ENCODE measurements around the gene RNF208.

The RNF208 gene

DNA sequence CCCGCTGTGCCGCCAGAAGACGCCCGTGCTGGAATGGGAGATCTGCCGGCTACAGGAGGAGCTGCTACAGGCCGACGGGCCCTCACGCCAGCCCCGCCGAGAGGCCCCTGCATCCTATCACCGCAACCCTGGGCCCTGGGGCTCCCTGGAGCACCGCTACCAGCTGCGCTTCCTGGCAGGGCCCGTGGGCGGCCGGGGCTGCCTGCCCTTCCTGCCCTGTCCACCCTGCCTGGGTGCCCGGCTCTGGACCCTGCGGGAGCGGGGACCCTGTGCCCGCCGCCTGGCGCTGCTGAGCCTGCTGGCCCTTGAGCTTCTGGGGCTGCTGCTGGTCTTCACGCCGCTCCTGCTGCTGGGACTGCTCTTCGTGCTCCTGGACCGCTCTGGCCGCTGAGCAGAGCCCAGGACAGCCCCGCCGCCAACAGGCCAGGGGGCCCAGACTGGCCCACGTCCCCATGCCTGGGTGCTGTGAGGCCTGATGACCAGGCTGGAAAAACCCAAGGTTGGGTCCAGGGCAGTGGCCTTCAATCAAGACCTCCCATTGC is 3.8 kb downstream of the RNF208 start:
- no peak overlapping the region for H3K4me3 ChIP-seq (ENCODE audit: low read depth, low read length)
- DNase-seq (ENCODE audit: low read depth): no peak
- TF ChIP-seq, protein P1, sequence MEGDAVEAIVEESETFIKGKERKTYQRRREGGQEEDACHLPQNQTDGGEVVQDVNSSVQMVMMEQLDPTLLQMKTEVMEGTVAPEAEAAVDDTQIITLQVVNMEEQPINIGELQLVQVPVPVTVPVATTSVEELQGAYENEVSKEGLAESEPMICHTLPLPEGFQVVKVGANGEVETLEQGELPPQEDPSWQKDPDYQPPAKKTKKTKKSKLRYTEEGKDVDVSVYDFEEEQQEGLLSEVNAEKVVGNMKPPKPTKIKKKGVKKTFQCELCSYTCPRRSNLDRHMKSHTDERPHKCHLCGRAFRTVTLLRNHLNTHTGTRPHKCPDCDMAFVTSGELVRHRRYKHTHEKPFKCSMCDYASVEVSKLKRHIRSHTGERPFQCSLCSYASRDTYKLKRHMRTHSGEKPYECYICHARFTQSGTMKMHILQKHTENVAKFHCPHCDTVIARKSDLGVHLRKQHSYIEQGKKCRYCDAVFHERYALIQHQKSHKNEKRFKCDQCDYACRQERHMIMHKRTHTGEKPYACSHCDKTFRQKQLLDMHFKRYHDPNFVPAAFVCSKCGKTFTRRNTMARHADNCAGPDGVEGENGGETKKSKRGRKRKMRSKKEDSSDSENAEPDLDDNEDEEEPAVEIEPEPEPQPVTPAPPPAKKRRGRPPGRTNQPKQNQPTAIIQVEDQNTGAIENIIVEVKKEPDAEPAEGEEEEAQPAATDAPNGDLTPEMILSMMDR (IDR thresholded peaks at IDR 0.05; ENCODE audit: insufficient read depth, low read depth, low read length, missing control alignments): no peak

DNA sequence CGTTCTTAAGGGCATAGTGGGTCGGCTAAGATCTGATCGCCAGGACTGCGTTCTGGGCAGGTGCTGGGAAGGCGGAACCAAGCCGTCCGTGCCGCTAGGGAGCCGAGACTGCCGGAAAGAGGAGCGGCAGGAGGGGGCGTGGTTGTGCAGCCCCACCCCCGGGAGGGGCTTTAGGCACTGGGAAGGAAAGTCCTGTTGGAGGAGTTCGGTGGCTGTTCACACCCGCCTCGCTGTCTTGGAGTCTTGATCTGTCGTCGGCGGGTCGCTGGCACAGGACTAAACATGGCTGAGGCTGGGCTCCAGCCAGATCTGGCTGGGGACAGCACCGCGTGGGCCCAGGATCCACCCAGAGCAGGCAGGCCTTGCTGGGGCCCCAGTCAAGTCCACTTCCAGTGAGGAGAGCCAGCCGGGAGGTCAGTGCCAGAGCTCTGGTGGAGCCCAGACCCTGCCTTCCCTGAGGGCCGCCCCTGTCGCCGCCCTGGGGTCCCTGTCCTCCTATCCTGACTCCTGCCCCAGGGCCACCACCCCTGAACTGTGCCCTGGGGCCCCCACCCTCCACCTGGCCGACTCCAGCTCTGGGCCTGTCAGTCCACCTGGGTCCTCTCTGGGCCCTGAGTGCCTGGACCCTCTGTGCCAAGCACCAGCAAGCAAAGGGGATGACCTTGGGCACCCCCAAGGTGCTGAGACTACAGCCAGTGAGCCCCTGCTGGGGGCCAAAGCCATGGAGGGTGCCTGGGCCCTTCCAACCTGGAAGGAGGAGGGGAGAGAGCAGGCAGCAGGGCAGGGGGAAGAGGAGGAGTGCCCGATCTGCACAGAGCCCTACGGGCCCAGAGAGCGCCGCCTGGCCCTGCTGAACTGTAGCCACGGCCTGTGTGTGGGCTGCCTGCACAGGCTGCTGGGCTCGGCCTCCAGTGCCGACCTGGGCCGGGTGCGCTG is 4.5 kb downstream of the RNF208 start:
- TF ChIP-seq, protein P1 (IDR thresholded peaks at IDR 0.05; ENCODE audit: insufficient read depth, low read depth, low read length, missing control alignments): no peak
- no peak overlapping the region for H3K4me3 ChIP-seq (ENCODE audit: low read depth, low read length)
- DNase-seq (ENCODE audit: low read depth): no peak

DNA sequence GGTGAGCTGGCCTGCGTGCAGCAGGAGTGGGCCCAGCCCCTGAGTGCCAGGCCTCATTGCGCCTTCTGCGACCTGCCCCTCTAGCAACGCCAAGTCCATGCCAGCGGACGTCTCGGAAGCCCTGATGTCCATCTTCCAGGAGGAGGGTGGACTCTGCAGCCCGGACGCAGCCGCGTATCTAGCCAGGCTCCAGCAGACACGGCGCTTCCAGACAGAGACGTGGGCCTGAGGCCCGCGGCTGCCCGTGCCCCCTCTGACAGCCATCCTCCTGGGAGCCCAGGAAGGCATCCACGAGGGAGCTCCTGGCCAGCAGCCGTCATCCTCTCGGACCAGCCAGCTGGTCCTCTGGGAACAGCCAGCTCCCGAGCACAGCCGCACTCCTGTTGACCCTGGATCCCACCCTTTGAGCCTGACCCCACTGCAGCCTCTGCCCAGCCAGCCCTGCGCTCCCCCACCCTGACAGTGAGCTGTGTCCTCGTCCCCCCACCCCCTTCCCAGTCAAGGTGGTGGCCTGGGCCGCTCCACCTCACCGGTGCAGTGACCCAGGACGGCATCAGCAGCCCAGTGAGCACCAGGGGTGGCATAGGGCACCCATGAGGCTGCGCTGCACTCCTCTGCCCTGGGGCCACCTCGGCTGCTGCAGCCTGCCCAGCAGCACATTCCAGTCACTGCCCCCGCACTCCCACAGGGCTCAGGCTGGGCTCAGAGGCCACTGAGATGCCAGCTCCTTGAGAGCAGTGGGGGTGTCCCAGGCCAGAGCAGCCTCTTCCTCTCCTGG is 5.7 kb downstream of the RNF208 start:
- no peak for DNase-seq (ENCODE audit: low read depth)
- H3K4me3 ChIP-seq (ENCODE audit: low read depth, low read length): no peak overlapping the region
- TF ChIP-seq, protein P1 (IDR thresholded peaks at IDR 0.05; ENCODE audit: insufficient read depth, low read depth, low read length, missing control alignments): no peak

DNA sequence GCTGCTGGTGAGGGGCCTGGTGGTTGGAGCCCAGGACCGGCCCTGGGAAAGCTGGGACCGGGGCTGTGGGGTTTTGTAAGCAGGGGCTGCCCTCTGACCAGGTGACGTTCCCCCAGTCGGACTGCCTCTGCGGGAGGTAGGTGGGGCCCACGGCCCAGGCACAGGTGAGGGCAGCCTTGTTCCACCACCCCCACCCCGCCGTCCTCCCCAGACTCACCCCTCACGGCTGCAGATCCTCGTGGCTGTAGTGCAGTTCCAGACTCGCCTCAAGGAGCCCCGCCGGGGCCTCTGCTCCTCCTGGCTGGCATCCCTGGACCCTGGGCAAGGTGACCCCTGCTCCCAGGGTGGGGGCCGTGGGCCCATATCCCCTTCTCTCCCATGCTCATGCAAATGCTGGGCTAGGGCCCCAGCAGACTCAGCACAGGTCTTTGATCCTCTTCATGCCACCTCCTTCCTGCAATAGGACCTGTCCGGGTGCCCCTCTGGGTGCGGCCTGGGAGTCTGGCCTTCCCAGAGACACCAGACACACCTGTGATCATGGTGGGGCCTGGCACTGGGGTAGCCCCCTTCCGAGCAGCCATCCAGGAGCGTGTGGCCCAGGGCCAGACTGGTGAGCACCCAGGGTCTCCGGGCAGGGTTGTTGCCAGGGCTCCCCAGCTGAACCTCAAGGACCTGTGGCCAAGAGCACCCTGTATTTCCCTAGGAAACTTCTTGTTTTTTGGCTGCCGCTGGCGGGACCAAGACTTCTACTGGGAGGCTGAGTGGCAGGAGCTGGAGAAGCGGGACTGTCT is 6.6 kb downstream of the RNF208 start:
- TF ChIP-seq, protein P1 (IDR thresholded peaks at IDR 0.05; ENCODE audit: insufficient read depth, low read depth, low read length, missing control alignments): no peak
- no peak for DNase-seq (ENCODE audit: low read depth)
- no peak overlapping the region for H3K4me3 ChIP-seq (ENCODE audit: low read depth, low read length)

DNA sequence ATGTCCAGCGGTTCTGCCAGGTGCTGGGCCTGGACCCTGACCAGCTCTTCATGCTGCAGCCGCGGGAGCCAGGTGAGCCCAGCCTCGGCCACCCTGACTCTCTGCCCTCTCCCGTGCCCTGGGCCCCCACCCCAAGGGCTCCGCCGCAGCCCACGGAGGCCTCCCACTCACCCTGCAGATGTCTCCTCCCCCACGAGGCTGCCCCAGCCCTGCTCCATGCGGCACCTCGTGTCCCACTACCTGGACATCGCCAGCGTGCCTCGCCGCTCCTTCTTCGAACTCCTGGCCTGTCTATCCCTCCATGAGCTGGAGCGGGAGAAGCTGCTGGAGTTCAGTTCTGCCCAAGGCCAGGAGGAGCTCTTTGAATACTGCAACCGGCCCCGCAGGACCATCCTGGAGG is 7.4 kb downstream of the RNF208 start:
- TF ChIP-seq, protein P1 (IDR thresholded peaks at IDR 0.05; ENCODE audit: insufficient read depth, low read depth, low read length, missing control alignments): no peak
- DNase-seq (ENCODE audit: low read depth): no peak
- H3K4me3 ChIP-seq (ENCODE audit: low read depth, low read length): no peak overlapping the region
